ENCODE data around the gene ZNF462. TPM values are rescaled to one million over a fixed set of nuclear protein-coding genes. Genes with fewer than 3 reads are reported as not detected.
A peak's percentile ranks its signal among the peaks of the same experiment; 100 is the strongest.

Gene ZNF462
- total and polyA plus RNA-seq, 11 donors = 5.3 to 51.3 (median 30.9) TPM

GRCh38 chr9:106920091-106920490 is 57.1 kb downstream of the ZNF462 start:
- intact Hi-C loops (cut with DNase I) = loop anchor here in 8 of 10 donors (2.0 to 10.0 kb wide), 7 partner anchors 42 to 58 kb away; partner anchors contain the start of gene ZNF462 (in 6 of the 8)
- ATAC-seq = no peak
- H3K27me3 ChIP-seq = no peaks in the 10 kb centered on the region
- peak overlapping the region; percentile 84 to 97 (median 94) for H3K27ac ChIP-seq
- peak overlapping the region in 2 of 12 donors; percentile 10 to 27 for H3K4me3 ChIP-seq
- peaks cover 0 to 20% (median 17%) of the 10 kb centered on the region in 9 donors for H3K36me3 ChIP-seq
- DNase-seq = no peak
- H3K9me3 ChIP-seq = no peaks in the 10 kb centered on the region
- WGBS, 4 donors = 82 to 87% (median 84%) methylated on average over 4 of the region's 4 CpGs
- peaks cover 0 to 73% (median 35%) of the 10 kb centered on the region in 12 donors for H3K4me1 ChIP-seq
- no peak for TF ChIP-seq POLR2A (IDR thresholded peaks at IDR 0.05)
- TF ChIP-seq CTCF (IDR thresholded peaks at IDR 0.05) = no peak

GRCh38 chr9:106920701-106921283 is 57.8 kb downstream of the ZNF462 start:
- peak overlapping the region; percentile 84 to 97 (median 94) for H3K27ac ChIP-seq
- H3K4me1 ChIP-seq = peaks cover 0 to 69% (median 35%) of the 10 kb centered on the region in 12 donors
- no peaks in the 10 kb centered on the region for H3K27me3 ChIP-seq
- TF ChIP-seq POLR2A (IDR thresholded peaks at IDR 0.05) = no peak
- TF ChIP-seq CTCF (IDR thresholded peaks at IDR 0.05) = no peak
- DNase-seq (peak in 3 of 5 donors; percentile 45 to 68 (median 56)), ATAC-seq (peak; percentile 57 to 81 (median 73))
- peaks cover 0 to 27% (median 22%) of the 10 kb centered on the region in 9 donors for H3K36me3 ChIP-seq
- intact Hi-C loops (cut with DNase I) = loop anchor here in 8 of 10 donors (1.0 to 10.0 kb wide), 8 partner anchors 41 to 58 kb away; partner anchors contain the start of gene ZNF462 (in 6 of the 8)
- WGBS, 4 donors = 33 to 53% (median 38%) methylated on average over 4 of the region's 4 CpGs
- H3K4me3 ChIP-seq = peak overlapping the region in 6 of 12 donors; percentile 1 to 28 (median 23)
- no peaks in the 10 kb centered on the region for H3K9me3 ChIP-seq

GRCh38 chr9:106921341-106921899 is 58.5 kb downstream of the ZNF462 start:
- H3K9me3 ChIP-seq = no peaks in the 10 kb centered on the region
- H3K27me3 ChIP-seq = no peaks in the 10 kb centered on the region
- H3K4me3 ChIP-seq = peak overlapping the region in 8 of 12 donors; percentile 3 to 28 (median 16)
- DNase-seq (peak in 4 of 5 donors; percentile 56 to 66 (median 62)), ATAC-seq (peak; percentile 88 to 95 (median 94))
- intact Hi-C loops (cut with DNase I) = loop anchor here in 8 of 10 donors (1.0 to 10.0 kb wide), 8 partner anchors 41 to 59 kb away; partner anchors contain the start of gene ZNF462 (in 6 of the 8)
- H3K27ac ChIP-seq = peak overlapping the region; percentile 84 to 97 (median 94)
- H3K4me1 ChIP-seq = peaks cover 0 to 63% (median 34%) of the 10 kb centered on the region in 12 donors
- WGBS, 4 donors = 13 to 22% (median 16%) methylated on average over 3 of the region's 3 CpGs
- no peak for TF ChIP-seq CTCF (IDR thresholded peaks at IDR 0.05)
- no peak for TF ChIP-seq POLR2A (IDR thresholded peaks at IDR 0.05)
- peaks cover 0 to 33% (median 28%) of the 10 kb centered on the region in 9 donors for H3K36me3 ChIP-seq

GRCh38 chr9:106922026-106922425 is 59.1 kb downstream of the ZNF462 start:
- DNase-seq (no peak), ATAC-seq (no peak)
- Histone ChIP-seq H3K27me3 (no peaks in the 10 kb centered on the region), H3K4me3 (peak overlapping the region in 7 of 12 donors; percentile 3 to 28 (median 22)), H3K27ac (peak overlapping the region; percentile 84 to 97 (median 94)), H3K9me3 (no peaks in the 10 kb centered on the region), H3K4me1 (peaks cover 0 to 57% (median 33%) of the 10 kb centered on the region in 12 donors), H3K36me3 (peaks cover 0 to 40% (median 34%) of the 10 kb centered on the region in 9 donors)
- intact Hi-C loops (cut with DNase I) = loop anchor here in 7 of 10 donors (2.0 to 10.0 kb wide), 6 partner anchors 40 to 60 kb away; partner anchors contain the start of gene ZNF462 (in 4 of the 7)
- WGBS, 4 donors = 52 to 76% (median 61%) methylated on average over 1 of the region's 1 CpG
- no peak for TF ChIP-seq POLR2A (IDR thresholded peaks at IDR 0.05)
- TF ChIP-seq CTCF (IDR thresholded peaks at IDR 0.05) = no peak
